HG03280 (cell line): ENCODE data around the gene PRUNE2.
"Not testable (repeated sequence)": the region's sequence is repeated elsewhere in the genome, so short reads cannot be mapped to it uniquely, and the experiment has no call there.

Experiments
- ATAC-seq: cut with Tn5 transposase; IDR thresholded peaks from one replicate; pipeline ENCODE4 v1.9.1; 2021; ENCODE audit warnings: mild to moderate bottlenecking, moderate library complexity; ENCODE audit not compliant: unreplicated experiment

PRUNE2 gene

GRCh38 chr9:76609285-76610010 lies 296.5 kb downstream of the PRUNE2 start:
- ATAC-seq = no peak

DNA sequence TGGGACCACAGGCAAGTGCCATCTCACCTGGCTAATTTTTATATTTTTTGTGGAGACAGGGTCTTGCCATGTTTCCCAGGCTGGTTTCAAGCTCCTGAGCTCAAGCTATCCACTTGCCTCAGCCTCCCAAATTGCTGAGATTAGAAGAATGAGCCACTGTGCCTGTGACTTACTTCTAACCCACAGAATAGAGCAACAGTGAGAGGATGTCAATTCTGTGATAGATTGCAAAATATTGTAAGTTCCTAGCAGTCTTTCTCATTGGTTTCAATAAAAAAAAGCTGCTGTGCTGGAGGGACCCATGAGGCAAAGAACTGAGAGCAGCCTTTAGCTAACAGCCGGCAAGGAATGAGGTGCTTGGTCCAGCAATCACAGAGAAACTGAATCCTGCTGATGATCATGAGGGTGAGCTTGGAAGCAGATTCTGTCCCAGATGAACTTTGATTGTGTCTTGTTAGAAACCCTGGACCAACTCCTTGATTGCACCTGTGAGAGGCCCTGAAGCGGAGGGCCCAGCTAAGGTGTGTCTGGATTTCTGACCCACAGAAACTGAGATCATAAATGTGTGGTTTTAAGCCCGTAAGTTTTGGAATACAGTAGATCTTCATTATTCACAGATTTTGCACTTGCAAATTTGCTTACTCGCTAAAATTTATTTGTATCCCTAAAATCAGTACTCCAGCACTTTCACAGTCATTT lies 297.2 kb downstream of the PRUNE2 start:
- ATAC-seq = no peak

DNA sequence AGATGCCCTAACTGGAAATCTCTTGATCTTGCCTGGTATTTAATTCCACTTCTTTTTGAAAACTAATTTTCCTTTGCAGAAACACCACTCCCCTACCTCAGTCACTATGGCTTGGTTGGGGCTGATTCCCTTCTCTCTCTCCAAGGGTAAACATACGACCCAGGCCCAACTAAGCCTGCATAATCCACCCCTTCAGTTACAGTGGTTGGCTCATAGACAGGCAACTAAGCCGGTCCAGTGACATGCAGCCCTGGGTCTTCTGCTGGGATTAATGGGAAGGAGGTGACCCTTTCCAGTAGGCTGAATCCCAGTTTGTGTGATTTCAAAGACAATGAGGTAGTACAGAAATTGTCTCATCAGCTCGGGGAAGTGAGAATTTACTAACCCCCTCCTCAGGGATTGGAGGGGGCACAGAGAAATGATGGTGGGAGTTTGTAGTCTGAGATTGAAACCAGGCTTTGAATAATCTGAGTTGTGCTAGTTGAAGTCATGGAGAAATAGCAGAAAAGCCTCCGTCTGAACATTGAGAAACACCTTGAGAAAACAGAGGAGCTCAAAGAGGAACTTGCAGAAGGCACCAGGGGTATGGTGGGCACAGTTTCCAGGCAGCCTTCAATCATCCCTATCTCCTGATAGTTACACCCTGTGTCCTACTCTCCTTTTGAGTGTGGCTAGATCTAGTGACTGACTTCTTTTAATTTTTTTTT lies 298.0 kb downstream of the PRUNE2 start:
- no peak for ATAC-seq

GRCh38 chr9:76605321-76605900 lies 300.5 kb downstream of the PRUNE2 start:
- ATAC-seq = peak; percentile 80

DNA sequence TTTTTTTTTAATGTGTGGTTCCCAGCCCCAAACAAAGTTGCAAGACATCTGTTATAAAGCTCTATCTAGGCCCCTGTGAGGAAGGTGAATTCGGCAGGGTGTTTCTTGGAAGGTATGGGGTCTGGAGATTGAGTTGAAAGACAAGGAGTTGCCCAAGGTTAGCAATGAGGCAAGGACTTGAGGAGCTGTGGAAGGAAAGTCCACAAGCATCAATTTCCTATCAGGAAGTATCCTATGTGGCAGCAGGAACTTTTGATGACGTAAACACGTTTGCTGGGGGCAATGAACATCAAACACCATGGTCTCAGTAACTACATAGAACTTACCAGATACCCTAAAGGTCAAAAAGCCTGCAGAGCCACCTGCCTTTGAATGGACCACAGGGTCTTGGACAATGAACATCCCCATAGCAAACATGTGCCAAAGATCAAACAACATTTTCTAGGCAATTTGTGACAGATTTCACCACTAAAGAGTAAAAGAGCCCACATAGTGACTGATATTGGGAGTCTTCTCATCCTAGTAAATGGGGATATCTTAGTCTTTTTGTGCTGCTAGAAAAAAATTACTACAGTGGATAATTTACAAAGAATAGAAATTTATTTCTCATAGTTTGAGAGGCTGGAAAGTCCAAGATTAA lies 301.9 kb downstream of the PRUNE2 start:
- ATAC-seq = no peak

GRCh38 chr9:76603448-76603895 lies 302.4 kb downstream of the PRUNE2 start:
- no peak for ATAC-seq

GRCh38 chr9:76602199-76602598 lies 303.7 kb downstream of the PRUNE2 start:
- no peak for ATAC-seq

DNA sequence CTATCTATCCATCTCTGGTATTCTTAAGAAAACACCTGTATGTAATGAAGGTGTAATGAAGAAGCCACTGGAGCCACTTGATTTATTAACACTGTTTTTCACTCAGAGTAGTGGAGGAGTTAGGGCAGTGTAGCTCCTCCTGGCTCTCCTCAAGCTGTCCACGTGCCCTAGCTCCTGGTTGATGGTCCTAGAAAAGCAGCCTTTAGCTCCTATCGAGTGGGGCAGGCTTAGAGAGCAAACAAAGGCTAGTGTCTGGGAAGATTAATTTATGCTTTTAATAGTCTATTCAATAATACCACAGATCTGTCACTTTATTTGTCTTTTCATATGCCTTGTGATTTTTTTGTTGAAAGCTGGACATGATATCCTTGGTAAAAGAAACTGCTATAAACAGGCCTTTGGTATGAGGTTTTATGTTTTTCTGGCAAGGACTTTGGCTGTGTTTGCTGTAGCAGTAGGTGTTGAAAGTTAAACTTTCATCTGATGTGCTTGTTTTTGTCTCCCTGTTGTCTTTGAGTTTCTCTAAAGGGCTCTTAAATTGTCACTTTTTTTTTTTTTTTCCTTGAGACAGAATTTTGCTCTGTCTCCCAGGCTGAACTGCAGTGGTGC lies 305.8 kb downstream of the PRUNE2 start:
- no peak for ATAC-seq

DNA sequence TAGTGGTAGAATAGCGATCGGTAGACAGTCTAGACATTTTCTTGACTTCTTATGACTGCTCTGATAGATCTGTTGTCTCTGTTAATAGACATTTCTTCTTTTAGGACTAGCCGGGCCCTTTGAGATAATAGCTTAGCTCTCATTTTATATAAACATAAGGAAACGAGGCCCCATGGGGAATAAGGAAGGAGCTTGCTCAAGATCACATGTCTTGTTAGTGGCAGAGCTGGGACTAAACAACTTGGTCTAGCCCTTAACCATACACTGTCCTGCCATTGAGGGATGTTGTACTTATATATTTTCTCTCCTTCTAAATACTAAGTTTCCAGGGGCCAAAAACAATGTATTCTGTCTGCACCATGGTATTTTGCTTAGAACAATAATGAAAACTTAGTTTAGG lies 306.9 kb downstream of the PRUNE2 start:
- no peak for ATAC-seq

GRCh38 chr9:76595645-76596044 lies 310.3 kb downstream of the PRUNE2 start:
- no peak for ATAC-seq

GRCh38 chr9:76594764-76595424 lies 311.0 kb downstream of the PRUNE2 start:
- ATAC-seq = no peak

- not testable (repeated sequence) for ATAC-seq
Measured at GRCh38 chr9:76593961-76594735, 311.8 kb downstream of the PRUNE2 start.

GRCh38 chr9:76592974-76593347 lies 313.0 kb downstream of the PRUNE2 start:
- ATAC-seq = no peak

GRCh38 chr9:76592091-76592973 lies 313.6 kb downstream of the PRUNE2 start:
- ATAC-seq = no peak

DNA sequence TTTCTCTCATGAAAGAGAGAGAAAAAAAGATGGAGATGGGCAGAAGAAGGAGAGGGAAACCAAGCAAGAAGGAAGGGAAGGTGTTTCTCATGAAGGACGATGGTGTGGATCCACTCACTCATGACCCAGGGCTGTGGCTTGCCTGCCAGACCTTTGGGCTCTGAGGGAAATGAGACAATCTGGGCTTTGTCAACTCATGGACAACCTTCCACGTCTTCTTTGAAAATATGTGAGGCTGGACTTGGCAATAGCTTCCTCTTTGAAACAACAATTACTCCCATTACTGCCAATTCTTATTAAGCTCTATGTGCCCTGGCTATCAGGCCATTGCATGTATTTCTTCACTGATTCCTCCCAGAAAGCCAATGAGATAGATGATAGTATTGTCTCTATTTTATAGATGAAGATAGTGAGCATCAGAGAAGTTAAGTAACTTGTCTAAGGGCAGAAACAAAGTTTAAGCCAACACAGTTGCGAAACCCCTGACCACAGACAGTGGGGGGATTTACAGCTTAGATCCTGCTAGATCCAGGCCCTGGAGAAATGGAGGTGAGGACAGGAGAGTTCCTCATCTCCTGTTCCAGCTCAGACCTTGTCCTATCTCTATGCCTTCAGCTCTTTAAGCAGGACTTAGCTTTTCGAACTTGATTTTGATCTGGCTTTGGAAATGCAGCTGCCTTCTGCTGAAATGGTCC lies 314.5 kb downstream of the PRUNE2 start:
- ATAC-seq = no peak

- ATAC-seq = no peak
Measured at GRCh38 chr9:76588316-76588715, 317.6 kb downstream of the PRUNE2 start.

GRCh38 chr9:76586390-76587314 lies 319.3 kb downstream of the PRUNE2 start:
- ATAC-seq = no peak
